ENCODE measurements around the gene ARHGAP25. TPM values are rescaled to one million over a fixed set of nuclear protein-coding genes. Genes with fewer than 3 reads are reported as not detected.
A peak's percentile ranks its signal among the peaks of the same experiment; 100 is the strongest.

Gene ARHGAP25
- total and polyA plus RNA-seq, 2 of the 4 experiments (the other 2 are of a cell fraction), result 0.29 to 0.36 TPM

- dilution Hi-C loops (cut with HindIII; ENCODE audit: low sequenced_read_pairs, unreplicated experiment), result no loop called here
- Histone ChIP-seq H2AK5ac (ENCODE audit: low read depth, low read length) (no peak overlapping the region), H2BK120ac (ENCODE audit: low read depth, low read length) (no peak overlapping the region; the same call in 1 of the 2 replicates), H3K4me1 (ENCODE audit: control insufficient read depth, insufficient read depth, low read length) (no peaks in the 10 kb centered on the region), H4K5ac (ENCODE audit: low read depth, low read length) (no peak overlapping the region), H2BK20ac (ENCODE audit: low read depth, low read length) (no peak overlapping the region), H3K9ac (ENCODE audit: low read depth, low read length) (no peak overlapping the region), H3K56ac (ENCODE audit: extremely low read depth, insufficient read depth, low read length) (no peak overlapping the region), H3K18ac (ENCODE audit: low read depth, low read length) (no peak overlapping the region; the same call in 1 of the 2 replicates), H3K4ac (ENCODE audit: low read depth, low read length) (no peak overlapping the region), H3K9me1 (ENCODE audit: insufficient read depth, low read length) (no peaks in the 10 kb centered on the region; the same call in 1 of the 2 replicates), H3K79me1 (ENCODE audit: low read depth in 1 of 2, low read length in 2 of 2) (no peaks in the 10 kb centered on the region), H2AFZ (replicated peaks; ENCODE audit: low read length, poor library complexity) (no peak overlapping the region), H4K91ac (ENCODE audit: insufficient read depth, low read depth, low read length) (no peak overlapping the region), H3K36me3 (ENCODE audit: control insufficient read depth, insufficient read depth, low read length) (no peaks in the 10 kb centered on the region), H3K23ac (ENCODE audit: low read depth, low read length) (no peak overlapping the region), H4K8ac (ENCODE audit: low read depth in 2 of 2, low read length in 2 of 2) (peak overlapping the region in 1 of 2 experiments; percentile 27; a peak in 1 of 4 replicates), H2BK5ac (ENCODE audit: low read depth, low read length, poor library complexity, severe bottlenecking) (no peak overlapping the region), H3K4me3 (ENCODE audit: insufficient read depth, low read depth, low read length) (no peak overlapping the region), H3K27me3 (ENCODE audit: control insufficient read depth, insufficient read depth, low read length) (no peaks in the 10 kb centered on the region), H3K14ac (replicated peaks; ENCODE audit: low read depth, low read length) (no peak overlapping the region), H3K9me3 (ENCODE audit: control insufficient read depth, insufficient read depth, low read length) (no peaks in the 10 kb centered on the region), H3K4me2 (ENCODE audit: low read depth, low read length) (no peak overlapping the region), H2AK9ac (replicated peaks; ENCODE audit: low read depth, low read length, poor library complexity) (no peak overlapping the region), H2BK15ac (ENCODE audit: low read depth, low read length) (no peak overlapping the region), H4K20me1 (ENCODE audit: insufficient read depth, low read length) (no peaks in the 10 kb centered on the region), H3K27ac (ENCODE audit: insufficient read depth, low read length) (no peak overlapping the region)
- intact Hi-C loops (cut with micrococcal nuclease), result no loop called here
- ATAC-seq (ENCODE audit: low read depth), result peak; percentile 84
- ChIA-PET CTCF (no interaction called here), POLR2A (ENCODE audit: unreplicated experiment) (no interaction called here)
- no peak for TF ChIP-seq FOS (IDR thresholded peaks at IDR 0.05; ENCODE audit: low read depth, low read length)
- no TSS peak for BruUV-seq (replicated peaks)
- DNase-seq, result peak; percentile 58
- in situ Hi-C loops (cut with MboI; ENCODE audit: low sequenced_read_pairs), result no loop called here
Measured at GRCh38 chr2:68755071-68755470, 20.5 kb downstream of the ARHGAP25 start.
